HCT116 (cell line): Measurements from ENCODE around the gene CDX1.

Experiments used
- CEBPB ChIP-seq: IDR thresholded peaks from 2 replicates; pipeline ENCODE4 v1.6.1; 2012; ENCODE audit warnings: low read depth
- CTCF ChIP-seq, 3 experiments: fragments of 200-600 bp in 1 of 3; sonication (generic) in 1 of 3; IDR thresholded peaks in 2 of 3; conservative IDR thresholded peaks in 1 of 3; 2 replicates each; pipeline ENCODE4 v1.5.1; 2012 to 2017; ENCODE audit warnings: low read depth in 2 of 3, low read length in 2 of 3, antibody characterized with exemption in 1 of 3, borderline replicate concordance in 1 of 3, control low read depth in 1 of 3, mild to moderate bottlenecking in 1 of 3, mixed read lengths in 1 of 3, mixed run types in 1 of 3, moderate library complexity in 1 of 3; ENCODE audit not compliant: insufficient read depth in 1 of 3

- TF ChIP-seq CTCF (IDR thresholded peaks at IDR 0.05 in 2 of 3, conservative IDR thresholded peaks at IDR 0.05 in 1 of 3; ENCODE audit: borderline replicate concordance in 1 of 3, insufficient read depth in 1 of 3, low read depth in 2 of 3, low read length in 2 of 3) (peak in 2 of 3 experiments; percentile 31 to 39; a peak in 3 of 6 replicates), CEBPB (no peak)
Measured at GRCh38 chr5:150167908-150168307, 1.3 kb downstream of the CDX1 start.
